ENCODE results near the gene NQO2. TPM values are rescaled to one million over a fixed set of nuclear protein-coding genes. Genes with fewer than 3 reads are reported as not detected.
"Not testable (repeated sequence)": the region's sequence is repeated elsewhere in the genome, so short reads cannot be mapped to it uniquely, and the experiment has no call there.

The NQO2 gene
- polyA plus RNA-seq, 1 donor: 16.4 TPM

GRCh38 chr6:2989332-2990247 lies 10.1 kb upstream of the NQO2 start:
- DNase-seq: peak; percentile 96

- DNase-seq: no peak
These were observed 9.3 kb upstream of the NQO2 start for GRCh38 chr6:2990248-2990931.

- DNase-seq: no peak
These were observed 8.7 kb upstream of the NQO2 start for GRCh38 chr6:2990932-2991506.

GRCh38 chr6:2992330-2992979 lies 7.2 kb upstream of the NQO2 start:
- DNase-seq: no peak

GRCh38 chr6:2993755-2994317 lies 5.9 kb upstream of the NQO2 start:
- no peak for DNase-seq

GRCh38 chr6:2998249-2998997 lies 1.3 kb upstream of the NQO2 start:
- DNase-seq: not testable (repeated sequence)

- peak; percentile 45 for DNase-seq
These were observed 586 bp upstream of the NQO2 start for GRCh38 chr6:2998998-2999617.

GRCh38 chr6:3001146-3001772 lies 1.6 kb downstream of the NQO2 start:
- DNase-seq: no peak

- DNase-seq: no peak
These were observed 2.1 kb downstream of the NQO2 start for GRCh38 chr6:3001773-3002293.

GRCh38 chr6:3003226-3003625 lies 3.5 kb downstream of the NQO2 start:
- DNase-seq: not testable (repeated sequence)

- DNase-seq: no peak
These were observed 5.4 kb downstream of the NQO2 start for GRCh38 chr6:3005077-3005476.

GRCh38 chr6:3005874-3006273 lies 6.2 kb downstream of the NQO2 start:
- DNase-seq: no peak

- no peak for DNase-seq
These were observed 6.8 kb downstream of the NQO2 start for GRCh38 chr6:3006476-3006875.

- DNase-seq: no peak
These were observed 7.9 kb downstream of the NQO2 start for GRCh38 chr6:3007571-3007970.

GRCh38 chr6:3008712-3009265 lies 9.1 kb downstream of the NQO2 start:
- not testable (repeated sequence) for DNase-seq

GRCh38 chr6:3009930-3010329 lies 10.2 kb downstream of the NQO2 start:
- DNase-seq: no peak

- DNase-seq: no peak
These were observed 11.5 kb downstream of the NQO2 start for GRCh38 chr6:3011158-3011557.

- no peak for DNase-seq
These were observed 11.9 kb downstream of the NQO2 start for GRCh38 chr6:3011592-3011991.

GRCh38 chr6:3013486-3013885 lies 13.8 kb downstream of the NQO2 start:
- DNase-seq: no peak

Data from hindlimb muscle (tissue), 1 donor.